Measurements from ENCODE around the gene TRPM3.

The TRPM3 gene

DNA sequence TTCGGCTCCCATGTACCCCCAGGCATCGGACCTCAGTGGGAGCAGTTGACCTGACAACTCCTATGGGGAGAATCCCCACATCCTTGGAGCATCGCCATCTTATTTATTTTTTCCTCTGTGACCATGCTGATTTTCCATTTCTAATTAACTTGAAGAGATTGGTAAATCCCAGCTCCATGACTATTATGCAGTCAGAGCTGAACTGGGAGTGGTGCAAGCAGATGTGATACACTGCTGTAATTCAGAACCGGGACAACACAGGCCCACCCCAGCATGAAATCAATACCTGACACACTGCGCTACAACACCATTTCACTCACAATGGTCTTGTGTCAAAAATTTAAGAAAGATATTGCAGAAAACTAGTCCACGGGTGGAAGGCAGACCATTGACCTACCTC lies 1.0 kb upstream of the TRPM3 start:
- TF ChIP-seq, protein P1, sequence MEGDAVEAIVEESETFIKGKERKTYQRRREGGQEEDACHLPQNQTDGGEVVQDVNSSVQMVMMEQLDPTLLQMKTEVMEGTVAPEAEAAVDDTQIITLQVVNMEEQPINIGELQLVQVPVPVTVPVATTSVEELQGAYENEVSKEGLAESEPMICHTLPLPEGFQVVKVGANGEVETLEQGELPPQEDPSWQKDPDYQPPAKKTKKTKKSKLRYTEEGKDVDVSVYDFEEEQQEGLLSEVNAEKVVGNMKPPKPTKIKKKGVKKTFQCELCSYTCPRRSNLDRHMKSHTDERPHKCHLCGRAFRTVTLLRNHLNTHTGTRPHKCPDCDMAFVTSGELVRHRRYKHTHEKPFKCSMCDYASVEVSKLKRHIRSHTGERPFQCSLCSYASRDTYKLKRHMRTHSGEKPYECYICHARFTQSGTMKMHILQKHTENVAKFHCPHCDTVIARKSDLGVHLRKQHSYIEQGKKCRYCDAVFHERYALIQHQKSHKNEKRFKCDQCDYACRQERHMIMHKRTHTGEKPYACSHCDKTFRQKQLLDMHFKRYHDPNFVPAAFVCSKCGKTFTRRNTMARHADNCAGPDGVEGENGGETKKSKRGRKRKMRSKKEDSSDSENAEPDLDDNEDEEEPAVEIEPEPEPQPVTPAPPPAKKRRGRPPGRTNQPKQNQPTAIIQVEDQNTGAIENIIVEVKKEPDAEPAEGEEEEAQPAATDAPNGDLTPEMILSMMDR (IDR thresholded peaks at IDR 0.05; ENCODE audit: low read depth, low read length, missing control alignments) = no peak
- no peak overlapping the region for H3K4me3 ChIP-seq (ENCODE audit: low read depth, low read length)
- in situ Hi-C loops (cut with HindIII; ENCODE audit: low sequenced_read_pairs) = no loop called here
- DNase-seq (ENCODE audit: low read depth) = no peak

DNA sequence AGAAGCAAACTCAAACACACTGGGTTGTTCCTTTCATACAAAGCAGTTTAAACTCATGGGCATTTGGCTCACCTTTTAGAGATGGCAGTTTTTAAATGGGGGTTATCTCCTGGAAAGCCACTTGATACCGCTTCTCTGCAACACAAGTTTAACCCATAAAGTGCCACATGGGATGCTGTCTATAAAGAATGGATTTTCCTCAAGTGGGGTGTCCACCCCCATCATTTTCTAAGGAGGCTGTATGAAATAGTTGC lies 528 bp upstream of the TRPM3 start:
- no peak overlapping the region for H3K4me3 ChIP-seq (ENCODE audit: low read depth, low read length)
- in situ Hi-C loops (cut with HindIII; ENCODE audit: low sequenced_read_pairs) = no loop called here
- TF ChIP-seq, protein P1 (IDR thresholded peaks at IDR 0.05; ENCODE audit: low read depth, low read length, missing control alignments) = no peak
- DNase-seq (ENCODE audit: low read depth) = no peak

DNA sequence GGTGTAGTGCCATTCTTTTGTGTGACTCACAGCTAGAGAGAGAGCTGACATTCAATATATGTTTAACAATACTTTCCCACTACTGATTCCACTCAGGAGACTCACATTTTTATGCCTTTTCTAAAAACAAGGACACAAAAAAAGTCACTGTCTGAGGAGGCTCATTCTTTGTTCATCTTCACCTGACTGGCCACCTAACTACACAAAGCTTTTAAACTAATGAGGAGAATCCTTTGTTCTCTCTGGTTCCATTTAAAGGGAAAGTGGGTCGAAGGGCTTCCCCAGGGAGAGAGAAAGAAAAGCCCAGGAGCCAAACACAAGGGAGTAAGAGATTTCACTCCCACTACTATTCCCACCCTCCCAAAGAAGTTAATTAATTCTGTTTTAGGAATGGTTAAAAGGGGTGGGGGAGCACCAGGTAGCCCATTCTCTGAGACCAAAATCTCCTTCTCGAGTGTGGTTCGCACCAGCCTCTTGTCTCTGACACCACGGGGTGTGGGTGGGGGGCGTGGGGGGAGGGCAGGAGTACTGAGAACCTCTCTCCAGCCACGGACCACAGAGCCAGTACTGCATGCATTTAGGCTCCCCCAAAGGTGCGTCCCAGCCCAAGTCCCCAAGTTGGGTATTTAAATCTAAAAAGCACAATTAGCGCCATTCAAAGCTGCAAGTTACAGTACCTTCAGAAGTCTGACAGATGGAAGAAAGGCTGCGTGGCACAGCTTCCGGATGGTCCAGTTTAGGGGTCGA lies 747 bp downstream of the TRPM3 start:
- DNase-seq (ENCODE audit: low read depth) = no peak
- no peak overlapping the region for H3K4me3 ChIP-seq (ENCODE audit: low read depth, low read length)
- in situ Hi-C loops (cut with HindIII; ENCODE audit: low sequenced_read_pairs) = no loop called here
- TF ChIP-seq, protein P1 (IDR thresholded peaks at IDR 0.05; ENCODE audit: low read depth, low read length, missing control alignments) = no peak

DNA sequence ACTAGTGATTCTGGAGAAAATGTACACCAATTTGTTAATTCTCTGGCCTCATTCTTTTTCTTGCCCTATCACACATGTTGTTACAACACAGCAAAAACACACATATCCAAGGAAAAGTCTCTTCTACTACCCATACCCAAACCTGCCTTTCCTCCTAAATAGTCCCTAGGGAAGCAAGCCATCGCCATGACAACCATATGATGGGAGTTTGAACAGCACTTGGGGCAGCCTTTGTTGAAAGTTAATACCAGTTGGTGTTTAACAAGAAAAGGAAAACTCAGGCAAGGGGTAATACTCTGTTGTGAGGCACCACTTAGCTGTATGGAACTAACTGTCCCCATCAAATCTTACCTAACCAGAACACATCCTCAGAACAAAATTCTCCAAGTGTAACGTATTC lies 1.7 kb downstream of the TRPM3 start:
- TF ChIP-seq, protein P1 (IDR thresholded peaks at IDR 0.05; ENCODE audit: low read depth, low read length, missing control alignments) = no peak
- DNase-seq (ENCODE audit: low read depth) = no peak
- in situ Hi-C loops (cut with HindIII; ENCODE audit: low sequenced_read_pairs) = no loop called here
- H3K4me3 ChIP-seq (ENCODE audit: low read depth, low read length) = no peak overlapping the region

DNA sequence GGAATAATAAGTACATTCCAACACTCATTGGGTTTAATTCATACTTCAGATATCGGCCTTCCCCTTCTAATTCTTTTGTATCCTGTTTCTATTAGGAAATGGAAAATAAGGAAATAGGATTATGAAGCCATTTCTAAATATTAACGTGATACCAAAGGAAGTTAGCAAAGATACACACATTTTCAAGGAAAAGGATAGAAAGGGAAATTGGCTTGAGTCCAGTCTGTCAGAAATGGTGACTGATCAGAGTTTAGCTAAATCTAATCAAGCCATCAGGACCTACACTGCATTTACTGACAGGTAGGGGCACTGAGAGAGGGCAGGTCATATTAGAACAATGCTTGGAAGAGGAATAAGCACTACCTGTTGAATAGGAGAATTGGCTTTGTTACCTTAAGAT lies 3.1 kb downstream of the TRPM3 start:
- TF ChIP-seq, protein P1 (IDR thresholded peaks at IDR 0.05; ENCODE audit: low read depth, low read length, missing control alignments) = no peak
- no peak overlapping the region for H3K4me3 ChIP-seq (ENCODE audit: low read depth, low read length)
- DNase-seq (ENCODE audit: low read depth) = no peak
- in situ Hi-C loops (cut with HindIII; ENCODE audit: low sequenced_read_pairs) = no loop called here

DNA sequence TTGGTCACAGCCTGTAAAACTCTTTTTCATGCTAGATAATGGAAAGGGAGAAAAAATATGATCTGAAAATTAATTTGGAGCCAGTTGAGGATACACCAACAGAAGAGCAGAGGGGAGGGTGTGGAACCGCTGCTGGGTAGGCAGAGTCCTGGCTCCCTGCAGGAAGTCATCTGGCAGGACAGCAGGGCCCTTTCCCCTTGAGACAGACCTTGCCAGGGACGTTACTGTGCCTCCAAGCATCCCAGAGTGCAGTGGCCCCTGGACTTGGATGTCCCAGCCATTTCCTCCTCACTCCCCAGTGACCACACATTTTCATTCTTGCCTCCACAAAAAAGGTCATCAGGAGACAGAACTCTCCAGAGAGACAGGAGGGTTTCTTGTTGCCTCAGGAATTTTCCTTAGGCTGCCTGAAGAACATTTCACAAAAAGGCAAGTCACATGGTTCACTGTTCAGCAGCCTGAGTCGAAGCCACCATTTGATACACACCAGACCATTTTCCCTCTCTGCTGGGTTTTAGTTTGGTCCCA lies 5.9 kb downstream of the TRPM3 start:
- DNase-seq (ENCODE audit: low read depth) = no peak
- H3K4me3 ChIP-seq (ENCODE audit: low read depth, low read length) = no peak overlapping the region
- TF ChIP-seq, protein P1 (IDR thresholded peaks at IDR 0.05; ENCODE audit: low read depth, low read length, missing control alignments) = no peak
- in situ Hi-C loops (cut with HindIII; ENCODE audit: low sequenced_read_pairs) = no loop called here
